Upper lobe of left lung (tissue), 4 donors: ENCODE results near the gene PHF20.

Source experiments
- EP300 ChIP-seq, 4 donors: sonication (generic); formaldehyde crosslinking; IDR thresholded peaks; one replicate each; pipeline ENCODE4 v1.5.1; 2017; ENCODE audit warnings: antibody characterized with exemption in 4 of 4, control low read depth in 2 of 4
- POLR2A ChIP-seq, 4 donors: fragments of 450-650 bp; IDR thresholded peaks; one replicate each; pipeline ENCODE4 v1.5.1; 2016 to 2017; ENCODE audit warnings: antibody characterized with exemption in 4 of 4, mild to moderate bottlenecking in 2 of 4
- POLR2AphosphoS5 ChIP-seq, 2 donors: sonication (generic); formaldehyde crosslinking; IDR thresholded peaks; one replicate each; pipeline ENCODE4 v1.5.1; 2017; ENCODE audit warnings: antibody characterized with exemption in 2 of 2
- TF ChIP-seq, protein P1 (sequence below), 6 experiments: fragments of 450-650 bp in 4 of 6; fragments of 200-600 bp in 2 of 6; sonication (generic) in 2 of 6; IDR thresholded peaks; one replicate each; pipeline ENCODE4 v1.5.1; 2016 to 2019; ENCODE audit warnings: antibody characterized with exemption in 6 of 6

DNA sequence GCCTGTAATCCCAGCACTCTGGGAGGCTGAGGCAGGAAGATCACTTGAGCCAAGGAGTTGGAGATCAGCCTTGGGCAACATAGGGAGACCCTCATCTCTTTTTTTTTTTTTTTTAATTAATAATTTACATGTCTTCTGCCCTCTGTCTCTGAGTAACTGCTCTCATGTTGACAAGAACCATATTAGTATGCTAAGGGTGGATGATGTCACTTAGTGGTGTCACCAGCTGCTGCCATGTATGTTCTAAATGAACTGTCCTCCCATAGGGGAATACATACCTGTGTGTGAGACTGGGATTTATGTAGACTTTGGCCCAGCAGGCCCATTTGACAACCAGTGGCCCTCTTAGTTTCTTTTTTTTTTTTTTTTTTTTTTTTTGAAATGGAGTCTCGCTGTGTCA lies 116.8 kb downstream of the PHF20 start:
- no peak for TF ChIP-seq POLR2AphosphoS5 (IDR thresholded peaks at IDR 0.05)
- TF ChIP-seq, protein P1, sequence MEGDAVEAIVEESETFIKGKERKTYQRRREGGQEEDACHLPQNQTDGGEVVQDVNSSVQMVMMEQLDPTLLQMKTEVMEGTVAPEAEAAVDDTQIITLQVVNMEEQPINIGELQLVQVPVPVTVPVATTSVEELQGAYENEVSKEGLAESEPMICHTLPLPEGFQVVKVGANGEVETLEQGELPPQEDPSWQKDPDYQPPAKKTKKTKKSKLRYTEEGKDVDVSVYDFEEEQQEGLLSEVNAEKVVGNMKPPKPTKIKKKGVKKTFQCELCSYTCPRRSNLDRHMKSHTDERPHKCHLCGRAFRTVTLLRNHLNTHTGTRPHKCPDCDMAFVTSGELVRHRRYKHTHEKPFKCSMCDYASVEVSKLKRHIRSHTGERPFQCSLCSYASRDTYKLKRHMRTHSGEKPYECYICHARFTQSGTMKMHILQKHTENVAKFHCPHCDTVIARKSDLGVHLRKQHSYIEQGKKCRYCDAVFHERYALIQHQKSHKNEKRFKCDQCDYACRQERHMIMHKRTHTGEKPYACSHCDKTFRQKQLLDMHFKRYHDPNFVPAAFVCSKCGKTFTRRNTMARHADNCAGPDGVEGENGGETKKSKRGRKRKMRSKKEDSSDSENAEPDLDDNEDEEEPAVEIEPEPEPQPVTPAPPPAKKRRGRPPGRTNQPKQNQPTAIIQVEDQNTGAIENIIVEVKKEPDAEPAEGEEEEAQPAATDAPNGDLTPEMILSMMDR (IDR thresholded peaks at IDR 0.05), result no peak
- no peak for TF ChIP-seq POLR2A (IDR thresholded peaks at IDR 0.05)
- TF ChIP-seq EP300 (IDR thresholded peaks at IDR 0.05), result no peak
